8988T (cell line): ENCODE data around the gene TMEM79.

Source experiments
- DNase-seq: peaks from one replicate; pipeline ENCODE4 v3.0.0; 2011

The TMEM79 gene

GRCh38 chr1:156284112-156284511 lies at the start of gene TMEM79:
TSS of gene TMEM79 (plus strand) at chr1:156284325. CDS start at chr1:156285227, 902 bp downstream.
- DNase-seq = no peak

- DNase-seq = no peak
Observed at GRCh38 chr1:156236164-156236563, 48.0 kb upstream of the TMEM79 start.

GRCh38 chr1:156238248-156238647 lies 45.9 kb upstream of the TMEM79 start:
- DNase-seq = no peak

GRCh38 chr1:156241311-156241811 lies 42.8 kb upstream of the TMEM79 start:
- no peak for DNase-seq

GRCh38 chr1:156241926-156242325 lies 42.2 kb upstream of the TMEM79 start, which contains the start of gene BGLAP:
TSS of gene BGLAP (plus strand) at chr1:156242184. CDS start at chr1:156242232, 48 bp downstream.
- no peak for DNase-seq

GRCh38 chr1:156242738-156243137 lies 41.4 kb upstream of the TMEM79 start:
- no peak for DNase-seq

GRCh38 chr1:156244126-156244525 lies 40.0 kb upstream of the TMEM79 start:
- no peak for DNase-seq

- DNase-seq = no peak
Observed at GRCh38 chr1:156244712-156245111, 39.4 kb upstream of the TMEM79 start.

- no peak for DNase-seq
Observed at GRCh38 chr1:156245451-156246232, 38.5 kb upstream of the TMEM79 start.

- no peak for DNase-seq
Observed at GRCh38 chr1:156246241-156246780, 37.8 kb upstream of the TMEM79 start.

- peak; percentile 73 for DNase-seq
Observed at GRCh38 chr1:156246781-156247459, 37.2 kb upstream of the TMEM79 start.

- DNase-seq = no peak
Observed at GRCh38 chr1:156247460-156248322, 36.4 kb upstream of the TMEM79 start, which contains the start of gene PAQR6. TSS of gene PAQR6 (minus strand) at chr1:156248056. CDS start at chr1:156246731, 1,325 bp downstream.

GRCh38 chr1:156248323-156248683 lies 35.8 kb upstream of the TMEM79 start:
- DNase-seq = no peak

- no peak for DNase-seq
Observed at GRCh38 chr1:156249593-156249992, 34.5 kb upstream of the TMEM79 start.

GRCh38 chr1:156251527-156251926 lies 32.6 kb upstream of the TMEM79 start:
- DNase-seq = no peak

GRCh38 chr1:156253634-156254033 lies 30.5 kb upstream of the TMEM79 start:
- DNase-seq = no peak

- DNase-seq = no peak
Observed at GRCh38 chr1:156257711-156258110, 26.4 kb upstream of the TMEM79 start.

GRCh38 chr1:156258859-156259258 lies 25.3 kb upstream of the TMEM79 start:
- no peak for DNase-seq

GRCh38 chr1:156259805-156260204 lies 24.3 kb upstream of the TMEM79 start:
- DNase-seq = no peak

GRCh38 chr1:156260896-156261295 lies 23.2 kb upstream of the TMEM79 start:
- DNase-seq = no peak

GRCh38 chr1:156262461-156263287 lies 21.5 kb upstream of the TMEM79 start:
- peak; percentile 55 for DNase-seq

- DNase-seq = no peak
Observed at GRCh38 chr1:156263288-156263655, 20.9 kb upstream of the TMEM79 start.
